ENCODE data around the gene PPP1R2.

DNA sequence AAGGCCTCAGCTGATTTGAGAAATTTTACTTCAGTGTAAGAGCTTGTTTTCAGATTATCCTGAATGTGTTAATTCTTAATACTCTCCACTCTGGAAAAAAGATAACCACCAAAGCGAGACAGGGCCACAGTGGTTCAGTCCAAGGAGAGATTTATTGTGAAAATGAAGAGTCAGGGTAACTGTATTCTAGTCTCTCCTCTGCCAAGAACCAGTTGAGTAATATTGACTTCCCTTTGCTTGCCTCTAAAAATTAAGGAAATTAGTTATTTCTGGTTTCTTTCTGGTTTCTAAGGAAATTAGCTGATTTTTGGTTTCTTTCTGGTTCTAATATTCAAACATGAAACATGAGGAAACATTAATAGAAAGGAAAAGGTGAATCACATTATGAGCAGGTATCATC, 34.9 kb downstream of the PPP1R2 start:
- TF ChIP-seq EZH2phosphoT487 (IDR thresholded peaks at IDR 0.05; ENCODE audit: low read length) (no peak), CTCF (IDR thresholded peaks at IDR 0.05; ENCODE audit: low read length) (no peak), EZH2 (optimal IDR thresholded peaks at IDR 0.05; ENCODE audit: low read depth, low read length) (no peak)

Data from MM.1S (cell line).